ENCODE measurements around the gene FAM227A. TPM values are rescaled to one million over a fixed set of nuclear protein-coding genes. Genes with fewer than 3 reads are reported as not detected.
"Not testable (repeated sequence)": the region's sequence is repeated elsewhere in the genome, so short reads cannot be mapped to it uniquely, and the experiment has no call there.

FAM227A gene
- total and polyA plus RNA-seq, 5 donors from 2014 or later = not detected

DNA sequence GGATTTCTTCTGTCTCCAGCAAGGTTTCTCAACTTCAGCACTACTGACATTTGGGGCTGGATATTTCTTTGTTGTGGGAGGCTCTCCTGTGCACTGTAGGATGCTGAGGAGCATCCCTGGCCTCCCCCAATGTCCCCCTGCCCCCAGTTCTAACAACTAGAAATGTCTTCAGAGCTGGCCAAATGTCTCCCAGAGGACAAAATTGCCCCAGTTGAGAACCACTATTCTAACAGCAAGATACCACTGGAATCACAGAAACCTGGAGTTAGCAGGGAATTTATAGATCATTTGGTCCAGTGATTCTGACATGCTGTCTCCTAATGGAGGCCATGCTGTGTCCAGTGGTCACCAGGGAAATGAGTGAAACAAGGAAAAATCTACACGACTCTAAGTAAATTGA, 54.0 kb downstream of the FAM227A start:
- Mint-ChIP-seq H3K27me3 (no peaks in the 10 kb centered on the region), H3K4me3 (no peak overlapping the region), H3K4me1 (no peaks in the 10 kb centered on the region), H3K27ac (no peak overlapping the region), H3K36me3 (peaks cover 4% of the 10 kb centered on the region), H3K9me3 (no peaks in the 10 kb centered on the region)
- Histone ChIP-seq H3K27ac (ENCODE audit: insufficient read depth, low read length, poor library complexity, severe bottlenecking) (no peak overlapping the region), H3K27me3 (ENCODE audit: control insufficient read depth, insufficient read depth, low read length) (peaks cover 5% of the 10 kb centered on the region), H3K36me3 (ENCODE audit: control insufficient read depth, insufficient read depth, low read length) (no peaks in the 10 kb centered on the region), H3K4me3 (ENCODE audit: low read depth, low read length) (no peak overlapping the region), H3K4me1 (ENCODE audit: control insufficient read depth, insufficient read depth, low read length, poor library complexity, severe bottlenecking) (no peaks in the 10 kb centered on the region), H3K9me3 (ENCODE audit: control insufficient read depth in 2 of 2, low read length in 2 of 2) (no peaks in the 10 kb centered on the region)
- ATAC-seq (ENCODE audit: low read depth in 2 of 2) (no peak), DNase-seq (no peak)

GRCh38 chr22:38601221-38601764, 54.9 kb downstream of the FAM227A start:
- H3K4me3 ChIP-seq (ENCODE audit: low read depth, low read length) = no peak overlapping the region
- no peaks in the 10 kb centered on the region for H3K9me3 ChIP-seq (ENCODE audit: control insufficient read depth in 2 of 2, low read length in 2 of 2)
- no peak overlapping the region for H3K27ac ChIP-seq (ENCODE audit: insufficient read depth, low read length, poor library complexity, severe bottlenecking)
- H3K36me3 ChIP-seq (ENCODE audit: control insufficient read depth, insufficient read depth, low read length) = no peaks in the 10 kb centered on the region
- Mint-ChIP-seq H3K27me3 (no peaks in the 10 kb centered on the region), H3K36me3 (peaks cover 4% of the 10 kb centered on the region), H3K4me3 (no peak overlapping the region), H3K4me1 (no peaks in the 10 kb centered on the region), H3K9me3 (no peaks in the 10 kb centered on the region), H3K27ac (no peak overlapping the region)
- H3K27me3 ChIP-seq (ENCODE audit: control insufficient read depth, insufficient read depth, low read length) = peaks cover 5% of the 10 kb centered on the region
- no peak for DNase-seq
- ATAC-seq (ENCODE audit: low read depth in 2 of 2) = no peak
- no peaks in the 10 kb centered on the region for H3K4me1 ChIP-seq (ENCODE audit: control insufficient read depth, insufficient read depth, low read length, poor library complexity, severe bottlenecking)

- DNase-seq (no peak), ATAC-seq (ENCODE audit: low read depth in 2 of 2) (no peak)
- H3K36me3 Mint-ChIP-seq = peaks cover 4% of the 10 kb centered on the region
- H3K4me3 Mint-ChIP-seq = no peak overlapping the region
- Histone ChIP-seq H3K27me3 (ENCODE audit: control insufficient read depth, insufficient read depth, low read length) (peaks cover 7% of the 10 kb centered on the region), H3K4me1 (ENCODE audit: control insufficient read depth, insufficient read depth, low read length, poor library complexity, severe bottlenecking) (no peaks in the 10 kb centered on the region), H3K9me3 (ENCODE audit: control insufficient read depth in 2 of 2, low read length in 2 of 2) (no peaks in the 10 kb centered on the region), H3K27ac (ENCODE audit: insufficient read depth, low read length, poor library complexity, severe bottlenecking) (no peak overlapping the region), H3K4me3 (ENCODE audit: low read depth, low read length) (no peak overlapping the region), H3K36me3 (ENCODE audit: control insufficient read depth, insufficient read depth, low read length) (no peaks in the 10 kb centered on the region)
- H3K9me3 Mint-ChIP-seq = no peaks in the 10 kb centered on the region
- no peaks in the 10 kb centered on the region for H3K4me1 Mint-ChIP-seq
- no peak overlapping the region for H3K27ac Mint-ChIP-seq
- H3K27me3 Mint-ChIP-seq = no peaks in the 10 kb centered on the region
Observed at GRCh38 chr22:38599466-38599865, 56.7 kb downstream of the FAM227A start.

- H3K27ac Mint-ChIP-seq, H3K4me3 Mint-ChIP-seq, H3K4me1 Mint-ChIP-seq: not testable (repeated sequence)
Observed at GRCh38 chr22:38582923-38583322, 73.3 kb downstream of the FAM227A start.

GRCh38 chr22:38578505-38578904, 77.7 kb downstream of the FAM227A start:
- H3K4me1 Mint-ChIP-seq = no peaks in the 10 kb centered on the region
- Histone ChIP-seq H3K9me3 (ENCODE audit: control insufficient read depth in 2 of 2, low read length in 2 of 2) (no peaks in the 10 kb centered on the region), H3K4me1 (ENCODE audit: control insufficient read depth, insufficient read depth, low read length, poor library complexity, severe bottlenecking) (no peaks in the 10 kb centered on the region), H3K27ac (ENCODE audit: insufficient read depth, low read length, poor library complexity, severe bottlenecking) (no peak overlapping the region), H3K27me3 (ENCODE audit: control insufficient read depth, insufficient read depth, low read length) (no peaks in the 10 kb centered on the region), H3K4me3 (ENCODE audit: low read depth, low read length) (no peak overlapping the region), H3K36me3 (ENCODE audit: control insufficient read depth, insufficient read depth, low read length) (no peaks in the 10 kb centered on the region)
- H3K27me3 Mint-ChIP-seq = no peaks in the 10 kb centered on the region
- H3K36me3 Mint-ChIP-seq = no peaks in the 10 kb centered on the region
- no peaks in the 10 kb centered on the region for H3K9me3 Mint-ChIP-seq
- ATAC-seq (ENCODE audit: low read depth in 2 of 2) (no peak), DNase-seq (no peak)
- no peak overlapping the region for H3K4me3 Mint-ChIP-seq
- no peak overlapping the region for H3K27ac Mint-ChIP-seq

More at GRCh38 chr22:38582923-38583322, 73.3 kb downstream of the FAM227A start:
- H3K27me3 ChIP-seq (ENCODE audit: control insufficient read depth, insufficient read depth, low read length); DNase-seq; H3K9me3 ChIP-seq (ENCODE audit: control insufficient read depth in 2 of 2, low read length in 2 of 2); H3K36me3 ChIP-seq (ENCODE audit: control insufficient read depth, insufficient read depth, low read length); H3K9me3 Mint-ChIP-seq; H3K27ac ChIP-seq (ENCODE audit: insufficient read depth, low read length, poor library complexity, severe bottlenecking); H3K4me3 ChIP-seq (ENCODE audit: low read depth, low read length); ATAC-seq (ENCODE audit: low read depth in 2 of 2); H3K4me1 ChIP-seq (ENCODE audit: control insufficient read depth, insufficient read depth, low read length, poor library complexity, severe bottlenecking); H3K27me3 Mint-ChIP-seq; H3K36me3 Mint-ChIP-seq: not testable (repeated sequence)

DNA sequence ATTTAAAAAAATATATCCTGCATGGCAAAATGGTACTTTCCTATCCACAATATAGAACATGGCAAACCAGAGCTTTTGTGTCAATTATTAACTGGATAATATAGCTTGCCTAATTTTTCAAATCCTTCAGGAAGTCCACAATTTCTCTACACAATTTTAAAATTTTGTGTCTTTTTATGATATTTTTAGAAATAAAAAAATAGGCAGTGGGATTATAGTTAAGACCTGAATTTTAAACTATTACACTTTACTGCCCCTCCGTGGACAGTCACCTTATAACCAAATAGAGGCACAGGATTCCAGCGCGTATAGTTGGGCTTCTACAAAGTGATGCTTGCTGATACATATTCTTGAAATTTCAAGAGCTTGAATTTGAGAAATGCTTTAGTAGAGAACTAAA, 84.1 kb downstream of the FAM227A start:
- no peaks in the 10 kb centered on the region for H3K9me3 ChIP-seq (ENCODE audit: control insufficient read depth in 2 of 2, low read length in 2 of 2)
- no peaks in the 10 kb centered on the region for H3K36me3 Mint-ChIP-seq
- DNase-seq = peak; percentile 6 to 69 (median 48)

GRCh38 chr22:38570779-38571364, 85.3 kb downstream of the FAM227A start:
- no peaks in the 10 kb centered on the region for H3K27me3 Mint-ChIP-seq
- H3K36me3 Mint-ChIP-seq = no peaks in the 10 kb centered on the region
- H3K9me3 ChIP-seq (ENCODE audit: control insufficient read depth in 2 of 2, low read length in 2 of 2) = no peaks in the 10 kb centered on the region
- peaks cover 0 to 20% (median 13%) of the 10 kb centered on the region in 4 donors for H3K4me1 Mint-ChIP-seq
- ATAC-seq (ENCODE audit: low read depth in 2 of 2) = no peak
- H3K27ac Mint-ChIP-seq = peak overlapping the region; percentile 43 to 94 (median 93)
- DNase-seq = peak; percentile 16 to 62 (median 29)
- H3K27ac ChIP-seq (ENCODE audit: insufficient read depth, low read length, poor library complexity, severe bottlenecking) = peak overlapping the region; percentile 74
- peak overlapping the region; percentile 82 to 92 (median 91) for H3K4me3 Mint-ChIP-seq
- peaks cover 16% of the 10 kb centered on the region for H3K4me1 ChIP-seq (ENCODE audit: control insufficient read depth, insufficient read depth, low read length, poor library complexity, severe bottlenecking)
- H3K27me3 ChIP-seq (ENCODE audit: control insufficient read depth, insufficient read depth, low read length) = no peaks in the 10 kb centered on the region
- no peaks in the 10 kb centered on the region for H3K9me3 Mint-ChIP-seq
- no peaks in the 10 kb centered on the region for H3K36me3 ChIP-seq (ENCODE audit: control insufficient read depth, insufficient read depth, low read length)
- peak overlapping the region; percentile 78 for H3K4me3 ChIP-seq (ENCODE audit: low read depth, low read length)

More for the DNA sequence above, 84.1 kb downstream of the FAM227A start:
- Histone ChIP-seq H3K36me3 (ENCODE audit: control insufficient read depth, insufficient read depth, low read length) (no peaks in the 10 kb centered on the region), H3K27me3 (ENCODE audit: control insufficient read depth, insufficient read depth, low read length) (no peaks in the 10 kb centered on the region), H3K27ac (ENCODE audit: insufficient read depth, low read length, poor library complexity, severe bottlenecking) (no peak overlapping the region), H3K4me3 (ENCODE audit: low read depth, low read length) (no peak overlapping the region), H3K4me1 (ENCODE audit: control insufficient read depth, insufficient read depth, low read length, poor library complexity, severe bottlenecking) (peaks cover 16% of the 10 kb centered on the region)
- Mint-ChIP-seq H3K27me3 (no peaks in the 10 kb centered on the region), H3K27ac (no peak overlapping the region), H3K4me3 (no peak overlapping the region), H3K4me1 (peaks cover 0 to 20% (median 13%) of the 10 kb centered on the region in 4 donors), H3K9me3 (no peaks in the 10 kb centered on the region)
- ATAC-seq (ENCODE audit: low read depth in 2 of 2) = no peak
